ENCODE data around the gene ITIH5. TPM values are rescaled to one million over a fixed set of nuclear protein-coding genes. Genes with fewer than 3 reads are reported as not detected.
A peak's percentile ranks its signal among the peaks of the same experiment; 100 is the strongest.

Gene ITIH5
- total and polyA plus RNA-seq, 4 experiments from 2014 or later, result not detected

DNA sequence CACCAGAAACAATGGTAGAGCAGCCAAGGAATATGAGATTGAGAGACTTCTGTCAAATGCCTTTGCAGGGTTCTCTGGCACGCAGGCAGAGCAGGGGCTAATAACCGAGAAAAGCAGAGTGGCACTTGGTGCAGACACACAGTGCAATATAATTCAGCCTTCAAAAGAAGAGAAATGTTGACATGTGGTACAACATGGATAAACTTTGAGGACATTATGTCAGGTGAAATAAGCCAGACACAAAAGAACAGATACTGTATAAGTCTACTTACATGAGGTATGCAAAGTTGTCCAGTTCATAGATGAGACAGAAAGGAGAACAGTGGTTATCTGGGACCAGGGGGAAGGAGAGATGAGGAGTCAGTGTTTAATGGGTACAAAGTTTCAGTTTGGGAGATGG lies 41.8 kb downstream of the ITIH5 start:
- Mint-ChIP-seq H3K36me3 (no peaks in the 10 kb centered on the region), H3K27ac (peak overlapping the region in 1 of 7 donors; percentile 73), H3K9me3 (peaks cover 0 to 3% (median 0%) of the 10 kb centered on the region in 8 donors), H3K4me1 (peaks cover 0 to 1% (median 0%) of the 10 kb centered on the region in 4 donors), H3K4me3 (no peak overlapping the region), H3K27me3 (peaks cover 3 to 5% of the 10 kb centered on the region in 2 donors)
- Histone ChIP-seq H3K27me3 (ENCODE audit: insufficient read depth, low read length) (no peaks in the 10 kb centered on the region), H3K9me3 (ENCODE audit: control insufficient read depth in 1 of 2, low read length in 2 of 2) (peaks cover 0 to 3% of the 10 kb centered on the region in 2 donors), H3K36me3 (ENCODE audit: insufficient read depth, low read length) (no peaks in the 10 kb centered on the region), H3K4me1 (ENCODE audit: insufficient read depth, low read length) (no peaks in the 10 kb centered on the region), H3K27ac (ENCODE audit: low read depth, low read length) (no peak overlapping the region), H3K4me3 (ENCODE audit: low read length in 2 of 2) (no peak overlapping the region)
- DNase-seq, result no peak
- intact Hi-C loops (cut with micrococcal nuclease), result no loop called here
- ChIA-PET POLR2A (ENCODE audit: partially characterized antibody) (no interaction called here), CTCF (ENCODE audit: partially characterized antibody) (no interaction called here)

DNA sequence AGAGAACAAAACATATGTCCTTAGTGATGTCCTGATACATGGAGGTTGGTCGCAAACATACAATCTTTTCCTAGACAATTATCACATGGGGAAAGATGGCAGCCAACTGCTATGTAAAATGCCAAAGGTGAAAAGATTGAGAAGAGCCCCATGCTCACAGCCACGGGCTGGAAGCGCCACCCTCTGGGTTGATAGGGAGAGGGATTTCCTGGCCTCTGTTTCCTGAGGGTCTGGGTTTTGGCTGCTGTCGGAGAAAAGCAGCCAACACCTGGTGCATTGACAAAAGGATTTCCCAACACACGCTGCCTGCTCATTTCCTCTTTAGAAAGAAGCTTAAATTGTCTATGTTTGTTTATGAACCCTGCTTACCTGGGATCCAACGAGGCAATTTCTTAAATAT lies 43.8 kb downstream of the ITIH5 start:
- intact Hi-C loops (cut with micrococcal nuclease), result no loop called here
- POLR2A ChIA-PET (ENCODE audit: partially characterized antibody), result no interaction called here

DNA sequence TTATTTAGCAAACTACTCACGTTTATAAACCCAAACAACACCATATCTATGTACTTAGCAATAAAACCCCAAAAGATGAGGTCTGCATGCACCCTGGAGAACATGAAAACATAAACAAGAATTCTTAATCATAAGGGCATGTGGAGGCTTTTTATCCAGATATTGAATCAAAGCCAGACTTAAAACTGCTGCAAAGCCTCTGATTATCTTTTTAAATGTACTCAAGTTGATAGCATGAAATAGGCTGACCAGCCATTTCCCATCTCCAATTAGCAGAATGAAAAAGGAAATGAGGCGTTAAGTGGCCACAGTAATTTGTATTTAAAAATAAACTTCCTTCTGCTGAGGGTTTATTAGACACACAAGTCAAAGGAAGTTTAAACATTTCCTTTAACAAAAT lies 48.3 kb downstream of the ITIH5 start:
- Mint-ChIP-seq H3K36me3 (no peaks in the 10 kb centered on the region), H3K4me3 (no peak overlapping the region), H3K27ac (no peak overlapping the region), H3K4me1 (no peaks in the 10 kb centered on the region), H3K27me3 (peaks cover 8 to 18% of the 10 kb centered on the region in 2 donors), H3K9me3 (no peaks in the 10 kb centered on the region)
- ChIA-PET POLR2A (ENCODE audit: partially characterized antibody) (no interaction called here), CTCF (ENCODE audit: partially characterized antibody) (no interaction called here)
- Histone ChIP-seq H3K36me3 (ENCODE audit: insufficient read depth, low read length) (no peaks in the 10 kb centered on the region), H3K4me3 (ENCODE audit: low read length in 2 of 2) (no peak overlapping the region), H3K4me1 (ENCODE audit: insufficient read depth, low read length) (no peaks in the 10 kb centered on the region), H3K27ac (ENCODE audit: low read depth, low read length) (no peak overlapping the region), H3K9me3 (ENCODE audit: control insufficient read depth in 1 of 2, low read length in 2 of 2) (no peaks in the 10 kb centered on the region), H3K27me3 (ENCODE audit: insufficient read depth, low read length) (no peaks in the 10 kb centered on the region)
- no peak for DNase-seq
- intact Hi-C loops (cut with micrococcal nuclease), result no loop called here

More for the DNA sequence above, 43.8 kb downstream of the ITIH5 start:
- Mint-ChIP-seq H3K9me3 (no peaks in the 10 kb centered on the region), H3K27ac (no peak overlapping the region), H3K4me1 (no peaks in the 10 kb centered on the region), H3K4me3 (no peak overlapping the region), H3K27me3 (peaks cover 6 to 9% of the 10 kb centered on the region in 2 donors), H3K36me3 (no peaks in the 10 kb centered on the region)
- Histone ChIP-seq H3K27me3 (ENCODE audit: insufficient read depth, low read length) (no peaks in the 10 kb centered on the region), H3K27ac (ENCODE audit: low read depth, low read length) (no peak overlapping the region), H3K36me3 (ENCODE audit: insufficient read depth, low read length) (no peaks in the 10 kb centered on the region), H3K4me1 (ENCODE audit: insufficient read depth, low read length) (no peaks in the 10 kb centered on the region), H3K4me3 (ENCODE audit: low read length in 2 of 2) (no peak overlapping the region), H3K9me3 (ENCODE audit: control insufficient read depth in 1 of 2, low read length in 2 of 2) (no peaks in the 10 kb centered on the region)
- CTCF ChIA-PET (ENCODE audit: partially characterized antibody), result no interaction called here
- DNase-seq, result no peak

DNA sequence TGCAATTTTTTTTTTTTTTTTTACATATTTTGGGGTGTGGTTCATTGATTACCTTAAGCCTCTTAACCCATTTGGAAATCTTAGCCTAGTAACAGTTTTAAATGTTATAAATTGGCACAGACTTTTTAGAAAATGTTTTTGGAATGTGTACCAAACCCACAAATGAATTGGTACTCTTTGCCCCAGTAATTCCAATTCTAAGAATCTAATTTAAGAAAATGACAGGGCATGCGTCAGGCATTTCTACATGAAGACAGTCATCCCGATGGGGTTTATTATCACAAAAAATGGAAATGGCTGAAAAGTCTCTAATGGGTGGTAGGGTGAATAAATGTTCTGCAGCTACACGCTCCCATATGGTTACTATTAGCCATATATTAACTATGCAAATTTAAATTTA lies 54.9 kb downstream of the ITIH5 start:
- H3K9me3 Mint-ChIP-seq, result no peaks in the 10 kb centered on the region

DNA sequence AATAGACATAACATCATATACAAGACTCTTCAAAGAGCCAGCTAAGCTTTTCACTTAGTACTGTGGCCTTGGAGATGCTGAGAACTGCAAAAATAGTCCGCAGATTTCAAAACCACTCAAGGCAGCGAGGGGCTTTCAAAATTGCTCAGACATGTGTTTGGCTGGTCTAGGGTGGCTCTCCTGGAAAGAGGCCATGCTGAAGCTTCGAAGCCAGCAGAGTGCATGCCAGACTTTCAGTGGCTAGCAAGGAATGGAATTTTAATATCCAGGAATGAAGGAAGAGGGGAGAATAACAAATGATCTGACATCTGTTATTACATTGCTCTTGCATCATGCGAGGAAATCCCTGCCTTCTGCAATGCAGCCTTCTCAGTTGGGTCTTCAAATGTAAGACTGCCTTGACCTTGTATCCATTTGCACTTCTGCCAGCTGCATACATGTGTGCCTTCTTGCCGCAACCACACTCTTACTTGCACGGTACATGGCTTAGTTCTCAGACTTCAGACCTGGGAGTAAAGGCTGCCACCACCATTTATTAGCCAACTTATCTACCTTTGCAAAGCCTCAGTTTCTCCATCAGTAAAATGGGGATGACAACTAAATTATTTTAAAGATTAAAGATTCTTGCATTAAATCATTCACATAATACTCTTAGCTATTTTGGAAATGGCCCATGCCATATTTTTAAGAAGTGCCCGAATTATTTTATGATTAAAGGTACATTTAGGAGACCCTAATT lies 55.9 kb downstream of the ITIH5 start:
- Histone ChIP-seq H3K9me3 (ENCODE audit: control insufficient read depth in 1 of 2, low read length in 2 of 2) (no peaks in the 10 kb centered on the region), H3K4me3 (ENCODE audit: low read length in 2 of 2) (no peak overlapping the region), H3K4me1 (ENCODE audit: insufficient read depth, low read length) (no peaks in the 10 kb centered on the region), H3K36me3 (ENCODE audit: insufficient read depth, low read length) (no peaks in the 10 kb centered on the region), H3K27ac (ENCODE audit: low read depth, low read length) (no peak overlapping the region), H3K27me3 (ENCODE audit: insufficient read depth, low read length) (no peaks in the 10 kb centered on the region)
- ChIA-PET CTCF (ENCODE audit: partially characterized antibody) (no interaction called here), POLR2A (ENCODE audit: partially characterized antibody) (no interaction called here)
- intact Hi-C loops (cut with micrococcal nuclease), result no loop called here
- H3K27me3 Mint-ChIP-seq, result peaks cover 2 to 6% of the 10 kb centered on the region in 2 donors
- H3K27ac Mint-ChIP-seq, result no peak overlapping the region
- no peaks in the 10 kb centered on the region for H3K4me1 Mint-ChIP-seq
- H3K4me3 Mint-ChIP-seq, result no peak overlapping the region
- H3K36me3 Mint-ChIP-seq, result no peaks in the 10 kb centered on the region
- H3K9me3 Mint-ChIP-seq, result no peaks in the 10 kb centered on the region
- no peak for DNase-seq

More for the DNA sequence above, 54.9 kb downstream of the ITIH5 start:
- Mint-ChIP-seq H3K4me3 (no peak overlapping the region), H3K4me1 (no peaks in the 10 kb centered on the region), H3K27me3 (peaks cover 2 to 11% of the 10 kb centered on the region in 2 donors), H3K36me3 (no peaks in the 10 kb centered on the region), H3K27ac (no peak overlapping the region)
- Histone ChIP-seq H3K4me1 (ENCODE audit: insufficient read depth, low read length) (no peaks in the 10 kb centered on the region), H3K36me3 (ENCODE audit: insufficient read depth, low read length) (no peaks in the 10 kb centered on the region), H3K27ac (ENCODE audit: low read depth, low read length) (no peak overlapping the region), H3K27me3 (ENCODE audit: insufficient read depth, low read length) (no peaks in the 10 kb centered on the region), H3K4me3 (ENCODE audit: low read length in 2 of 2) (no peak overlapping the region), H3K9me3 (ENCODE audit: control insufficient read depth in 1 of 2, low read length in 2 of 2) (no peaks in the 10 kb centered on the region)
- intact Hi-C loops (cut with micrococcal nuclease), result no loop called here
- DNase-seq, result no peak
- ChIA-PET CTCF (ENCODE audit: partially characterized antibody) (no interaction called here), POLR2A (ENCODE audit: partially characterized antibody) (no interaction called here)

DNA sequence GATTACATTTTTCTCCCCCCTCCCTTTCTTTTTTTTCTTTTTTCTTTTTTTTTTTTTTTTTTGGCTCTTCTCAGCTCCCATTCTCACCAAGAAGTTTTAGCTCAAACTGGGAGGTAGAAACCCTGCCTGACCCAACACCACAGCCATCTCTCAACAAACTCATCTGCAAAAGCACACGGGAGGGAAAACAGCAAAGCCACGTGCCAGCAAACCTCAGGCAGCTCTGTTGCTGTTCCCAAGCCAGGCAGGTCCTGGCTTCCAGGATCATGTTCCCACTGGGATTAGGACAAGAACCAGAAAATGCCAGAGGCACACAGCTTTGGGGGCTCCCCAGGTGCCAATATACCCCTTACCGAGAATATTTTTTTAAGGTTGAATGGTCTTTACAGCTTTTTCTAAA lies 56.7 kb downstream of the ITIH5 start:
- Histone ChIP-seq H3K27ac (ENCODE audit: low read depth, low read length) (no peak overlapping the region), H3K4me1 (ENCODE audit: insufficient read depth, low read length) (no peaks in the 10 kb centered on the region), H3K36me3 (ENCODE audit: insufficient read depth, low read length) (no peaks in the 10 kb centered on the region), H3K4me3 (ENCODE audit: low read length in 2 of 2) (no peak overlapping the region), H3K9me3 (ENCODE audit: control insufficient read depth in 1 of 2, low read length in 2 of 2) (no peaks in the 10 kb centered on the region), H3K27me3 (ENCODE audit: insufficient read depth, low read length) (no peaks in the 10 kb centered on the region)
- CTCF ChIA-PET (ENCODE audit: partially characterized antibody), result no interaction called here
- no peaks in the 10 kb centered on the region for H3K4me1 Mint-ChIP-seq
- no peaks in the 10 kb centered on the region for H3K36me3 Mint-ChIP-seq
- no peaks in the 10 kb centered on the region for H3K9me3 Mint-ChIP-seq
- H3K4me3 Mint-ChIP-seq, result no peak overlapping the region
- DNase-seq, result no peak
- H3K27me3 Mint-ChIP-seq, result peaks cover 5 to 6% of the 10 kb centered on the region in 2 donors
- POLR2A ChIA-PET (ENCODE audit: partially characterized antibody), result no interaction called here
- H3K27ac Mint-ChIP-seq, result no peak overlapping the region
- intact Hi-C loops (cut with micrococcal nuclease), result no loop called here

DNA sequence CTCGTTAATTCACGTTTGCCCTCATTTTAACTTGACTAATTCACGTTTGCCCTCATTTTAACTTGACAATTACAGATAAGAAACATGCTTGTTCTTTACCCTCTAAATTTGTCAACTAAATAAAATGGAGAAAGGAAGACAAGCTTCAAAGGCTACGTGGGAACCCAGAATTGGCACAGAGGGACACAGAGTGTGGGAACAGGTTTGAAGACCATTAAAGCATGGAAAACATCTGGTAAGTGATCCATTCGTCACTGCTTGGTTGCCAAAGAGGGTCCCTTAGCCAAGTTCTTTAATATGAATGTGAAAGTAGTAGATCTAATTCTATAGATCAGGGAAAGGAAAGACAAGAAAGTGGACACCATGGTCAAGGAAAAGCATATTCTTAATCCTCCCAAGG lies 57.2 kb downstream of the ITIH5 start:
- H3K4me3 ChIP-seq (ENCODE audit: low read length in 2 of 2), result no peak overlapping the region
- H3K36me3 ChIP-seq (ENCODE audit: insufficient read depth, low read length), result no peaks in the 10 kb centered on the region
- no peaks in the 10 kb centered on the region for H3K27me3 ChIP-seq (ENCODE audit: insufficient read depth, low read length)
- H3K4me1 ChIP-seq (ENCODE audit: insufficient read depth, low read length), result no peaks in the 10 kb centered on the region
- no peaks in the 10 kb centered on the region for H3K9me3 ChIP-seq (ENCODE audit: control insufficient read depth in 1 of 2, low read length in 2 of 2)
- Mint-ChIP-seq H3K4me1 (no peaks in the 10 kb centered on the region), H3K27ac (no peak overlapping the region), H3K36me3 (no peaks in the 10 kb centered on the region), H3K27me3 (peaks cover 6 to 7% of the 10 kb centered on the region in 2 donors), H3K9me3 (no peaks in the 10 kb centered on the region), H3K4me3 (no peak overlapping the region)
- H3K27ac ChIP-seq (ENCODE audit: low read depth, low read length), result no peak overlapping the region
- CTCF ChIA-PET (ENCODE audit: partially characterized antibody), result no interaction called here
- DNase-seq, result no peak
- intact Hi-C loops (cut with micrococcal nuclease), result no loop called here
- POLR2A ChIA-PET (ENCODE audit: partially characterized antibody), result no interaction called here

DNA sequence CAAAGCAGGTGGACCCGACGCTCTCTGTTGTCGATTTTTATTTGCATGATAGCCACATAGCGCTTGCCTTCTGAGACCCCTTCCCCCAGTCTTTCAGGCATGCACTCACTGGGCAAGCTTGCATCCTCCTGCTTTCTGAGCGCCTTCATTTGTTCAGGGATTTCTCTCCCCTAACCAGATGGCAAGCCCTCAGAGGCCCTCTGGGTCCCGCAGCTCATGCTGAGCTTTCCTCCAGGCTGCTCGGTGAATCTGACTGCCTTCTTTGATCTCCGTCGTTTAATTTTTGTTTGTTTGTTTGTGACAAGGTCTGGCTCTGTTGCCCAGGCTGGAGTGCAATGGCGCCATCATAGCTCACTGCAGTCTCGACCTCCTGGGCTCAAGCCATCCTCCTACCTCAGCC lies 58.8 kb downstream of the ITIH5 start:
- ChIA-PET POLR2A (ENCODE audit: partially characterized antibody) (no interaction called here), CTCF (ENCODE audit: partially characterized antibody) (no interaction called here)
- H3K27ac ChIP-seq (ENCODE audit: low read depth, low read length), result no peak overlapping the region
- H3K27me3 Mint-ChIP-seq, result peaks cover 6 to 7% of the 10 kb centered on the region in 2 donors
- H3K9me3 Mint-ChIP-seq, result no peaks in the 10 kb centered on the region
- H3K4me3 Mint-ChIP-seq, result no peak overlapping the region
- no peak overlapping the region for H3K27ac Mint-ChIP-seq
- H3K4me1 Mint-ChIP-seq, result no peaks in the 10 kb centered on the region
- no peaks in the 10 kb centered on the region for H3K4me1 ChIP-seq (ENCODE audit: insufficient read depth, low read length)
- no peaks in the 10 kb centered on the region for H3K27me3 ChIP-seq (ENCODE audit: insufficient read depth, low read length)
- DNase-seq, result no peak
- intact Hi-C loops (cut with micrococcal nuclease), result no loop called here
- no peaks in the 10 kb centered on the region for H3K36me3 ChIP-seq (ENCODE audit: insufficient read depth, low read length)
- no peak overlapping the region for H3K4me3 ChIP-seq (ENCODE audit: low read length in 2 of 2)
- no peaks in the 10 kb centered on the region for H3K9me3 ChIP-seq (ENCODE audit: control insufficient read depth in 1 of 2, low read length in 2 of 2)
- H3K36me3 Mint-ChIP-seq, result no peaks in the 10 kb centered on the region

All from CD4-positive, alpha-beta memory T cell (primary cell).